PFSK-1 (cell line): ENCODE data around the gene MKNK2. TPM values are rescaled to one million over a fixed set of nuclear protein-coding genes. Genes with fewer than 3 reads are reported as not detected.
A peak's percentile ranks its signal among the peaks of the same experiment; 100 is the strongest.

Experiments used
- FOXP2 ChIP-seq: optimal IDR thresholded peaks from 2 replicates; pipeline ENCODE3; 2011; ENCODE audit warnings: borderline replicate concordance, control low read depth, inconsistent platforms; ENCODE audit not compliant: insufficient read depth; ENCODE audit errors: extremely low read length, extremely low read depth
- POLR2AphosphoS5 ChIP-seq: IDR thresholded peaks from 2 replicates; pipeline ENCODE4 v1.6.1; 2012; ENCODE audit warnings: low read depth, mild to moderate bottlenecking, control low read depth, low read length, moderate library complexity
- REST ChIP-seq, 2 experiments: IDR thresholded peaks; 2 replicates each; pipeline versions ENCODE4 v1.6.1 to v1.8.0; 2011 to 2012; ENCODE audit warnings: low read depth in 2 of 2, low read length in 2 of 2, control low read depth in 1 of 2, inconsistent platforms in 1 of 2, mild to moderate bottlenecking in 1 of 2, moderate library complexity in 1 of 2; ENCODE audit not compliant: insufficient read depth in 1 of 2
- SIN3A ChIP-seq: IDR thresholded peaks from 2 replicates; pipeline ENCODE4 v1.6.1; 2012; ENCODE audit warnings: mild to moderate bottlenecking, low read length, moderate library complexity, borderline replicate concordance; ENCODE audit not compliant: insufficient read depth
- TAF1 ChIP-seq: IDR thresholded peaks from 2 replicates; pipeline ENCODE4 v1.6.1; 2012; ENCODE audit warnings: low read length, control low read depth, borderline replicate concordance; ENCODE audit not compliant: insufficient read depth
- polyA plus RNA-seq: library from polyadenylated mRNA; unstranded; fragments of >200 nt; gene quantifications from one replicate; pipeline ENCODE4 v1.2.1, GENCODE V29; 2012; ENCODE audit warnings: low read depth, missing spikeins; ENCODE audit not compliant: insufficient read length

The MKNK2 gene
- 257 TPM for polyA plus RNA-seq

DNA sequence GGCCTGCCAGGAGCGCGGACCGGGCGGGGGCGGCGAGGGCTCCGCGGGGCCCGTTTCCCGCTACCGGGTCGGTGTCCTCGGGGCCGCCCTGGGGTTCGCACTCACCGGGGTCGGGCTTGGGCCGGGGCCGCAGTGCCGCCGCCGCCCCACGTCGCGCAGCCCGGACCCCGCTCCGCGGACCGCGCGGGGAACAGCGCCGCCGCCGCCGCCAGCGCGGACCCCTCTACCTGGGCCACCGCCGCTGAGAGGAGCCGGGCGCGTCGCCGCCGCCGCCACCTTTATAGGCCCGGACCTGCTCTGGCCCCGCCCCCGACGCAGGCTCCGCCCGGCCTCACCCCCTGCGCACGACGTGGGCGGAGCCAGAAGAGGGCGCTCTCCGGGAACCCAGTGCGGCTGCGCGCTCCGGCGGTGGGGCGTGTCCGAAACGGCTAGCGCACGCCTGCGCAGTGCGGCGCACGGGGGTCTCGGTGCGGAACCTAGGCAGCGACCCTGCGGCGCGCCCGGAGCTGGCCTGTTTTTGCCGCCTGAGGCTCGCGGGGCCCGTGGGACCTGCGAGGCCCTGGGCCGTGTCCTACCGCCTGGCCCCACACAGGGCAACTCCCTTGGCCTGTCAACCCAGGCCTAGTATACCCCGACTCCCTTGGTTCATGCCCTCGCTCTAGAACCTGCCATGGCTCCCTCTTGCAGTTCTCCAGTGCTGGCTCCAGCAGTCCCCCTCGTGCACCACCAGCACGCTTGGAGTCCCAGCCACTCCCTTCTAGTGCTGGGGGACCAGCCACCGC, at the start of gene MKNK2:
TSS of gene MKNK2 (minus strand) at position 254 of the 782 bp plus-strand sequence. CDS start 393 bp downstream, outside the sequence.
- 0 out of 4 replicates have a peak, but pooled peaks of 1 of the 2 experiments have one; percentile 49 for TF ChIP-seq REST (IDR thresholded peaks at IDR 0.05; ENCODE audit: insufficient read depth in 1 of 2, low read depth in 2 of 2, low read length in 2 of 2)
- TF ChIP-seq POLR2AphosphoS5 = peak; percentile 98
- 0 out of 2 replicates have a peak, but pooled peaks have one; percentile 86 for TF ChIP-seq TAF1
- TF ChIP-seq SIN3A = no peak
- no peak for TF ChIP-seq FOXP2

GRCh38 chr19:2100719-2101061, 49.6 kb upstream of the MKNK2 start:
- TF ChIP-seq REST (IDR thresholded peaks at IDR 0.05; ENCODE audit: insufficient read depth in 1 of 2, low read depth in 2 of 2, low read length in 2 of 2) = no peak
- no peak for TF ChIP-seq POLR2AphosphoS5
- no peak for TF ChIP-seq TAF1
- no peak for TF ChIP-seq SIN3A
- TF ChIP-seq FOXP2 = no peak

- TF ChIP-seq REST (IDR thresholded peaks at IDR 0.05; ENCODE audit: insufficient read depth in 1 of 2, low read depth in 2 of 2, low read length in 2 of 2) (no peak), TAF1 (no peak), POLR2AphosphoS5 (no peak)
Observed at GRCh38 chr19:2099937-2100718, 49.1 kb upstream of the MKNK2 start.

DNA sequence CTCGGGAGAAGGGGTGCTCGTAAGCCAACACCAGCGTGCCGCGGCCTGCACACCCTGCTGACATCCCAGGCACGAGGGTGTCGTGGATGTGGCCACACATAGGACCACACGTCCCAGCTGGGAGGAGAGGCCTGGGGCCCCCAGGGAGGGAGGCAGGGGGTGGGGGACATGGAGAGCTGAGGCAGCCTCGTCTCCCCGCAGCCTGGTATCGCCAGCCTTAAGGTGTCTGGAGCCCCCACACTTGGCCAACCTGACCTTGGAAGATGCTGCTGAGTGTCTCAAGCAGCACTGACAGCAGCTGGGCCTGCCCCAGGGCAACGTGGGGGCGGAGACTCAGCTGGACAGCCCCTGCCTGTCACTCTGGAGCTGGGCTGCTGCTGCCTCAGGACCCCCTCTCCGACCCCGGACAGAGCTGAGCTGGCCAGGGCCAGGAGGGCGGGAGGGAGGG, 48.0 kb upstream of the MKNK2 start:
- no peak for TF ChIP-seq POLR2AphosphoS5

GRCh38 chr19:2097886-2098327, 46.9 kb upstream of the MKNK2 start:
- no peak for TF ChIP-seq REST (IDR thresholded peaks at IDR 0.05; ENCODE audit: insufficient read depth in 1 of 2, low read depth in 2 of 2, low read length in 2 of 2)
- peak; percentile 20; the same call in 1 of the 2 replicates for TF ChIP-seq POLR2AphosphoS5
